Uterus (tissue), 2 donors: ENCODE measurements around the gene PNPT1.

ENCODE experiments used
- POLR2A ChIP-seq, 2 donors: fragments of 450-650 bp; IDR thresholded peaks; one replicate each; pipeline ENCODE4 v1.6.1; 2016; ENCODE audit warnings: antibody characterized with exemption in 2 of 2, mild to moderate bottlenecking in 1 of 2, moderate library complexity in 1 of 2
- TF ChIP-seq, protein P1 (sequence below), 4 experiments: fragments of 200-600 bp in 2 of 4; fragments of 450-650 bp in 2 of 4; sonication (generic) in 2 of 4; IDR thresholded peaks; one replicate each; pipeline ENCODE4 v1.5.1; 2016 to 2019; ENCODE audit warnings: antibody characterized with exemption in 4 of 4, mild to moderate bottlenecking in 2 of 4, moderate library complexity in 1 of 4

GRCh38 chr2:55693181-55694125 lies at the start of gene PNPT1:
- TF ChIP-seq, protein P1, sequence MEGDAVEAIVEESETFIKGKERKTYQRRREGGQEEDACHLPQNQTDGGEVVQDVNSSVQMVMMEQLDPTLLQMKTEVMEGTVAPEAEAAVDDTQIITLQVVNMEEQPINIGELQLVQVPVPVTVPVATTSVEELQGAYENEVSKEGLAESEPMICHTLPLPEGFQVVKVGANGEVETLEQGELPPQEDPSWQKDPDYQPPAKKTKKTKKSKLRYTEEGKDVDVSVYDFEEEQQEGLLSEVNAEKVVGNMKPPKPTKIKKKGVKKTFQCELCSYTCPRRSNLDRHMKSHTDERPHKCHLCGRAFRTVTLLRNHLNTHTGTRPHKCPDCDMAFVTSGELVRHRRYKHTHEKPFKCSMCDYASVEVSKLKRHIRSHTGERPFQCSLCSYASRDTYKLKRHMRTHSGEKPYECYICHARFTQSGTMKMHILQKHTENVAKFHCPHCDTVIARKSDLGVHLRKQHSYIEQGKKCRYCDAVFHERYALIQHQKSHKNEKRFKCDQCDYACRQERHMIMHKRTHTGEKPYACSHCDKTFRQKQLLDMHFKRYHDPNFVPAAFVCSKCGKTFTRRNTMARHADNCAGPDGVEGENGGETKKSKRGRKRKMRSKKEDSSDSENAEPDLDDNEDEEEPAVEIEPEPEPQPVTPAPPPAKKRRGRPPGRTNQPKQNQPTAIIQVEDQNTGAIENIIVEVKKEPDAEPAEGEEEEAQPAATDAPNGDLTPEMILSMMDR (IDR thresholded peaks at IDR 0.05) = peak in 1 of 4 experiments; percentile 4
- TF ChIP-seq POLR2A (IDR thresholded peaks at IDR 0.05) = peak in 1 of 2 donors; percentile 41
